K562 (cell line): ENCODE data around the gene MBD4. TPM values are rescaled to one million over a fixed set of nuclear protein-coding genes. Genes with fewer than 3 reads are reported as not detected.

Source experiments
- ATAC-seq: fragments of 200-7000 bp; cut with Tn5 transposase; 3 replicates; pipeline ENCODE4 v1.9.1; 2020; ENCODE audit warnings: moderate library complexity
- BruUV-seq: library from RNA; stranded (reverse); fragments of 400-500 nt; replicated peaks from 2 replicates; lab custom pipeline; 2021; lab: Mats Ljungman, UMichigan
- CTCF ChIA-PET: fragments of 300-600 bp; formaldehyde crosslinking; extraction: SDS; loops from one replicate; lab custom pipeline; 2021; ENCODE audit warnings: low intra/inter-chr PET ratio; lab: Yijun Ruan, JAX
- POLR2A ChIA-PET: fragments of 300-600, 350-650 bp; sonication (Branson Sonifier 250); formaldehyde crosslinking; extraction: SDS; loops from one replicate; lab custom pipeline; 2021; ENCODE audit warnings: antibody characterized with exemption, inconsistent platforms; lab: Yijun Ruan, JAX
- DNase-seq, 4 experiments: peaks; one replicate each; pipeline versions ENCODE4 v3.0.0 to v3.0.0-alpha.2; 2011 to 2018; ENCODE audit warnings: low spot score in 3 of 4, mixed read lengths in 3 of 4; ENCODE audit errors: extremely low read depth in 1 of 4
- FAIRE-seq: peaks from 2 replicates; lab custom pipeline; 2011; peaks lifted over from hg19 to GRCh38; lab: Jason Lieb, UNC
- H2AFZ ChIP-seq: 2 replicates; pipeline ENCODE4 v1.6.0; 2011; ENCODE audit warnings: low read depth, low read length, control low read depth, inconsistent platforms
- H3K27ac ChIP-seq: fragments of 200-600 bp; 3 replicates; pipeline ENCODE4 v1.8.0; 2011; ENCODE audit warnings: low read depth, mild to moderate bottlenecking, control low read depth, inconsistent platforms, low read length, moderate library complexity, mixed read lengths; ENCODE audit errors: extremely low read depth
- H3K27me3 ChIP-seq, 2 experiments: fragments of 300-600 bp in 1 of 2; 2 replicates in 1 of 2; 3 replicates in 1 of 2; pipeline versions ENCODE4 v1.6.0 to v1.8.0; 2011; ENCODE audit warnings: inconsistent platforms in 2 of 2, low read length in 2 of 2, mild to moderate bottlenecking in 1 of 2, mixed read lengths in 1 of 2, moderate library complexity in 1 of 2; ENCODE audit not compliant: control insufficient read depth in 2 of 2, insufficient read depth in 2 of 2
- H3K36me3 ChIP-seq: fragments of 300-600 bp; 3 replicates; pipeline ENCODE4 v1.8.0; 2011; ENCODE audit warnings: mild to moderate bottlenecking, low read length, inconsistent platforms; ENCODE audit not compliant: control insufficient read depth, insufficient read depth
- H3K4me1 ChIP-seq, 2 experiments: fragments of 200-600 bp in 1 of 2; replicated peaks in 1 of 2; 2 replicates in 1 of 2; 3 replicates in 1 of 2; pipeline versions ENCODE4 v1.5.1 to v1.8.0; 2011; ENCODE audit warnings: inconsistent platforms in 2 of 2, low read length in 2 of 2, mild to moderate bottlenecking in 1 of 2, mixed read lengths in 1 of 2, moderate library complexity in 1 of 2; ENCODE audit not compliant: control insufficient read depth in 2 of 2, insufficient read depth in 2 of 2
- H3K4me2 ChIP-seq: 2 replicates; pipeline ENCODE4 v1.6.1; 2011; ENCODE audit warnings: low read length, control low read depth, inconsistent platforms, mixed read lengths; ENCODE audit not compliant: insufficient read depth
- H3K4me3 ChIP-seq: fragments of 200-600 bp; sonication (generic), shearing (Covaris generic); 2 replicates; pipeline ENCODE4 v1.5.1; 2016; ENCODE audit warnings: control low read depth, inconsistent platforms
- H3K79me2 ChIP-seq: fragments of 200-600 bp; 3 replicates; pipeline ENCODE4 v1.8.0; 2011; ENCODE audit warnings: low read length, inconsistent platforms; ENCODE audit not compliant: control insufficient read depth, insufficient read depth
- H3K9ac ChIP-seq, 2 experiments: 2 replicates each; pipeline versions ENCODE4 v1.6.0 to v1.6.1; 2011; ENCODE audit warnings: low read depth in 2 of 2, low read length in 2 of 2, control low read depth in 1 of 2, inconsistent platforms in 1 of 2, mild to moderate bottlenecking in 1 of 2, mixed read lengths in 1 of 2; ENCODE audit not compliant: insufficient read depth in 1 of 2
- H3K9me1 ChIP-seq: one replicate; pipeline ENCODE4 v1.6.0; 2011; ENCODE audit warnings: inconsistent platforms, mild to moderate bottlenecking, low read length, moderate library complexity; ENCODE audit not compliant: control insufficient read depth, insufficient read depth
- H3K9me3 ChIP-seq: replicated peaks from 2 replicates; pipeline ENCODE4 v1.5.1; 2011; ENCODE audit warnings: low read depth, low read length, inconsistent platforms; ENCODE audit not compliant: control insufficient read depth, insufficient read depth
- H4K20me1 ChIP-seq: replicated peaks from 2 replicates; pipeline ENCODE4 v1.6.1; 2011; ENCODE audit warnings: low read length, inconsistent platforms, mixed read lengths; ENCODE audit not compliant: control insufficient read depth, insufficient read depth
- ARID1B ChIP-seq: fragments of 450-650 bp; IDR thresholded peaks from 2 replicates; pipeline ENCODE4 v1.6.1; 2016; ENCODE audit warnings: antibody characterized with exemption, mild to moderate bottlenecking, inconsistent platforms
- BCL6 ChIP-seq: fragments of 250-450 bp; sonication (Bioruptor Pico); IDR thresholded peaks from 2 replicates; pipeline ENCODE4 v1.4.0; 2020
- CBFA2T3 ChIP-seq: fragments of 450-650 bp; IDR thresholded peaks from 2 replicates; pipeline ENCODE4 v1.6.1; 2017
- FUS ChIP-seq: fragments of 200-400 bp; formaldehyde crosslinking; optimal IDR thresholded peaks from 2 replicates; pipeline ENCODE3; 2017; ENCODE audit warnings: low read depth, low read length
- GTF3C2 ChIP-seq: IDR thresholded peaks from 3 replicates; pipeline ENCODE4 v1.6.1; 2011; ENCODE audit warnings: borderline replicate concordance, mild to moderate bottlenecking, moderate library complexity; ENCODE audit not compliant: insufficient read length; ENCODE audit errors: extremely low read depth
- MTF1 ChIP-seq: fragments of 250-450 bp; sonication (Bioruptor Pico); IDR thresholded peaks from 2 replicates; pipeline ENCODE4 v1.9.0; 2021; ENCODE audit warnings: moderate library complexity, mild to moderate bottlenecking, inconsistent platforms, borderline replicate concordance
- NR4A1 ChIP-seq, 2 experiments: fragments of 250-450 bp in 1 of 2; fragments of 450-650 bp in 1 of 2; sonication (Bioruptor Pico) in 1 of 2; IDR thresholded peaks; 2 replicates each; pipeline versions ENCODE4 v1.4.0 to v1.6.1; 2016 to 2020; ENCODE audit warnings: mild to moderate bottlenecking in 2 of 2, missing compliant biosample characterization in 1 of 2, missing genetic modification characterization in 1 of 2, moderate library complexity in 1 of 2
- RCOR1 ChIP-seq, 2 experiments: IDR thresholded peaks; 2 replicates each; pipeline ENCODE4 v1.6.1; 2012; ENCODE audit warnings: low read depth in 2 of 2, low read length in 2 of 2, borderline replicate concordance in 1 of 2, improper control_type of control experiment in 1 of 2
- RNF219 ChIP-seq: fragments of 250-450 bp; sonication (Bioruptor Pico); IDR thresholded peaks from 2 replicates; pipeline ENCODE4 v1.5.0; 2022; ENCODE audit warnings: mild to moderate bottlenecking
- XRCC3 ChIP-seq: fragments of 450-650 bp; IDR thresholded peaks from 2 replicates; pipeline ENCODE4 v1.6.1; 2017; ENCODE audit warnings: mild to moderate bottlenecking, moderate library complexity
- ZNF76 ChIP-seq: fragments of 250-450 bp; sonication (Bioruptor Pico); IDR thresholded peaks from 2 replicates; pipeline ENCODE4 v1.4.0; 2020; ENCODE audit warnings: mild to moderate bottlenecking, moderate library complexity, borderline replicate concordance
- ZNF766 ChIP-seq: fragments of 200-800 bp; sonication (Bioruptor generic); conservative IDR thresholded peaks from 2 replicates; pipeline ENCODE4 v1.6.1; 2016; ENCODE audit warnings: missing genetic modification characterization, missing compliant biosample characterization
- WGBS: fragments of 100-300 bp; shearing (Covaris generic); methylation state at CpG from one replicate; pipeline ENCODE4 v1.1.6; 2016; ENCODE audit warnings: low coverage, mixed read lengths; ENCODE audit not compliant: insufficient coverage; ENCODE audit errors: missing lambda C conversion rate; 5-methylcytosine and 5-hydroxymethylcytosine counted together
- in situ Hi-C: fragments of 300-500 bp; cut with MboI; formaldehyde crosslinking; loops from 4 replicates; pipeline ENCODE4 v1.15.0; 2018; ENCODE audit warnings: inconsistent platforms, mixed read lengths
- intact Hi-C: fragments of 100-400 bp; cut with micrococcal nuclease; formaldehyde crosslinking; loops from 2 replicates; pipeline ENCODE4 v1.14.2; 2022
- polyA plus RNA-seq, 8 experiments: library from polyadenylated mRNA; depleted of rRNA in 4 of 8; stranded (reverse) in 5 of 8; unstranded in 3 of 8; fragments of >200 nt; fragmentation: Nextera tagmentation in 2 of 8; fragmentation: Illumina TruSeq in 1 of 8; extraction: Ambion mirVana in 2 of 8; extraction: Trizol in 1 of 8; gene quantifications; 2 replicates each; pipeline versions ENCODE4 v1.2.1 to v1.2.3, GENCODE V29; 2011 to 2014; ENCODE audit warnings: inconsistent platforms in 1 of 8, missing spikeins in 1 of 8
- total RNA-seq, 7 experiments: library from RNA; depleted of rRNA in 6 of 7; stranded (reverse); fragments of >200 nt in 6 of 7; fragmentation: Illumina TruSeq in 2 of 7; extraction: Trizol in 2 of 7; gene quantifications; 2 replicates each; pipeline versions ENCODE4 v1.2.1 to v1.2.3, GENCODE V29; 2011 to 2021; ENCODE audit warnings: low replicate concordance in 1 of 7
- TF ChIP-seq, protein P1 (sequence below): fragments of 250-450 bp; sonication (Bioruptor Pico); IDR thresholded peaks from 2 replicates; pipeline ENCODE4 v1.6.1; 2021; ENCODE audit warnings: mild to moderate bottlenecking

Gene MBD4
- total and polyA plus RNA-seq, 9 of the 15 experiments (the other 6 are each of a cell fraction or from before 2014, with no cell fraction given) = 13.3 to 63.9 (median 39.0) TPM

DNA sequence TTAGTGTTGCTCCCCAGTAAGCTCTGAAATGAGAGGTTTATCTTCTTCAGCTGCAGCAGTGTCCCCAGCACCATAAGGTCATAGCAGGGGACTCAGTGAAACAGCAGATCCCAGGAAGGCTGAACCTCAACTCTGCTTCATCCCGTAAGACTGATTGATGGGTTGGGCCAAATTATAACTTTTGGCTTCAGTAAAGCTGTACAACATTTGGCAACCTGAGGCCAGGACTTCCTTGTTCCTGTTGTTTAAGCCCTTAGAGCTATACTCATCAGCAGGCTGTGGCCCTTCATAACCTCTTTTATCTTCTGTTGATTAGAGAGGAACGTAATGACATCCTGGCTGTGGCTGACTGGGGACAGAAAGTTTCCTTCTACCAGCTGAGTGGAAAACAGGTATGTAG, 29.3 kb upstream of the MBD4 start:
- ChIA-PET CTCF (no interaction called here), POLR2A (interaction anchor here (1.2 to 1.5 kb wide), 3 partner anchors 11 to 28 kb away, joined by 3 read pairs; no protein-coding TSS in a partner anchor)
- DNase-seq (peak in 1 of 4 experiments; percentile 30), ATAC-seq (peak; percentile 78), FAIRE-seq (peak; percentile 71)
- Histone ChIP-seq H3K27me3 (no peaks in the 10 kb centered on the region), H3K9ac (no peak overlapping the region; a peak in 1 of 4 replicates), H2AFZ (peak overlapping the region; percentile 69), H3K9me1 (no peaks in the 10 kb centered on the region), H4K20me1 (no peaks in the 10 kb centered on the region), H3K4me1 (peaks cover 0 to 13% of the 10 kb centered on the region in 2 experiments; a peak in 2 of 5 replicates), H3K79me2 (no peaks in the 10 kb centered on the region), H3K36me3 (peaks cover 11% of the 10 kb centered on the region; the same call in 2 of the 3 replicates), H3K9me3 (no peaks in the 10 kb centered on the region), H3K4me2 (peak overlapping the region; percentile 32), H3K4me3 (no peak overlapping the region), H3K27ac (0 out of 3 replicates have a peak overlapping the region, but pooled peaks have one; percentile 11)
- in situ Hi-C loops (no loop called here), intact Hi-C loops (no loop called here)
- WGBS = 10% methylated on average over 2 of the region's 2 CpGs
- BruUV-seq = no TSS peak
- no peak for TF ChIP-seq GTF3C2
- TF ChIP-seq NR4A1 (CRISPR knock-in tag; IDR thresholded peaks at IDR 0.05) = no peak
- TF ChIP-seq NR4A1 (tag; IDR thresholded peaks at IDR 0.05) = 0 out of 2 replicates have a peak, but pooled peaks have one; percentile 43
- no peak for TF ChIP-seq CBFA2T3
- TF ChIP-seq BCL6 (CRISPR knock-in tag) = no peak
- TF ChIP-seq FUS = no peak
- 0 out of 2 replicates have a peak, but pooled peaks have one; percentile 13 for TF ChIP-seq ARID1B
- TF ChIP-seq RCOR1 (IDR thresholded peaks at IDR 0.05; ENCODE audit: borderline replicate concordance in 1 of 2, low read depth in 2 of 2, low read length in 2 of 2) = 0 out of 4 replicates have a peak, but pooled peaks of 1 of the 2 experiments have one; percentile 22
- peak; percentile 81 for TF ChIP-seq ZNF766 (CRISPR knock-in tag)
- no peak for TF ChIP-seq RNF219 (CRISPR knock-in tag)
- TF ChIP-seq MTF1 (CRISPR knock-in tag) = no peak
- TF ChIP-seq, protein P1, sequence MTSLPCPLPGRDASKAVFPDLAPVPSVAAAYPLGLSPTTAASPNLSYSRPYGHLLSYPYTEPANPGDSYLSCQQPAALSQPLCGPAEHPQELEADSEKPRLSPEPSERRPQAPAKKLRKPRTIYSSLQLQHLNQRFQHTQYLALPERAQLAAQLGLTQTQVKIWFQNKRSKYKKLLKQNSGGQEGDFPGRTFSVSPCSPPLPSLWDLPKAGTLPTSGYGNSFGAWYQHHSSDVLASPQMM (CRISPR knock-in tag) = no peak
- no peak for TF ChIP-seq XRCC3
- TF ChIP-seq ZNF76 (CRISPR knock-in tag) = no peak
